WI38 (cell line): Measurements from ENCODE around the gene OSBP2.

Source experiments
- H3K4me3 ChIP-seq: 2 replicates; pipeline ENCODE4 v1.5.1; 2011; ENCODE audit warnings: low read depth, mild to moderate bottlenecking, control low read depth, low read length
- CTCF ChIP-seq: IDR thresholded peaks from 2 replicates; pipeline ENCODE4 v1.5.1; 2012; ENCODE audit warnings: low read depth, mild to moderate bottlenecking, control low read depth, low read length

OSBP2 gene

DNA sequence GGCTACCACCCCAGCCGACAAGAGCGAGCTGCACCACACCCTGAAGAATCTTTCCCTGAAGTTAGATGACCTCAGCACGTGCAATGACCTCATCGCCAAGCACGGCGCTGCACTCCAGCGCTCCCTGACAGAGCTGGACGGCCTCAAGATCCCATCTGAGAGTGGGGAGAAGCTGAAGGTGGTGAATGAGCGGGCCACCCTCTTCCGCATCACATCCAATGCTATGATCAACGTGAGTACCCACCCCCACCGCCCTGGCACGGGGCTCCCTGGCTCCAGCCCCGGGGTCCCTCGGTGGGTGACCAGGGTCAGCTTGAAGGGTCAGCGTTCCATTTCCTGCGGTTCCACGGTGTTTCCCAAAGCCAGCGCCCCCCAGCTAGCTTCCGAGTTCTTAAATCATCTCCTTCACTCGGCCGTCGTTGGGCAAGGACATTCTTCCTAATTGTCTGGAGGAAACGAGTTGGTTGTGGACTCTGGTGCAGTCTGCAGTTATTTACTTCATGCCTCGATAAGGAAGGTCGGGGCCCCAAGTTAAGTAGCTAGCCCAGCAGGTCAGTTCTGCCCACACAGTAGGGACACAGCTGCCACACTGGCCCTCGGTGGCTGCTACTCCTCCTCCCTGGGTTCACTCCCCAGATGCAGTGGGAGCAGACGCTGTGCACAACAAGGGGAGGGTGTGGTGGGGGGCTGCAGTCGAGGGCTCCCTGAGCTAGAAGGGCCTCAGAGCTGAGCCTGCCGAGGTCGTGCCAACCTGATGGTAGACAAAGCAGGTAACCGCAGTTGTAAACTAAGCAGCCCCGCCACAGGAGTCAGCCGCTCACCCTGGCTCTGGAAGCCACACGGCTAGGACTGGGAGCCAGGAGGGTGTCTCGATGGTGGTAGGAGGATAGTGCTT, 176.0 kb downstream of the OSBP2 start:
- TF ChIP-seq CTCF: no peak
- no peak overlapping the region for H3K4me3 ChIP-seq

DNA sequence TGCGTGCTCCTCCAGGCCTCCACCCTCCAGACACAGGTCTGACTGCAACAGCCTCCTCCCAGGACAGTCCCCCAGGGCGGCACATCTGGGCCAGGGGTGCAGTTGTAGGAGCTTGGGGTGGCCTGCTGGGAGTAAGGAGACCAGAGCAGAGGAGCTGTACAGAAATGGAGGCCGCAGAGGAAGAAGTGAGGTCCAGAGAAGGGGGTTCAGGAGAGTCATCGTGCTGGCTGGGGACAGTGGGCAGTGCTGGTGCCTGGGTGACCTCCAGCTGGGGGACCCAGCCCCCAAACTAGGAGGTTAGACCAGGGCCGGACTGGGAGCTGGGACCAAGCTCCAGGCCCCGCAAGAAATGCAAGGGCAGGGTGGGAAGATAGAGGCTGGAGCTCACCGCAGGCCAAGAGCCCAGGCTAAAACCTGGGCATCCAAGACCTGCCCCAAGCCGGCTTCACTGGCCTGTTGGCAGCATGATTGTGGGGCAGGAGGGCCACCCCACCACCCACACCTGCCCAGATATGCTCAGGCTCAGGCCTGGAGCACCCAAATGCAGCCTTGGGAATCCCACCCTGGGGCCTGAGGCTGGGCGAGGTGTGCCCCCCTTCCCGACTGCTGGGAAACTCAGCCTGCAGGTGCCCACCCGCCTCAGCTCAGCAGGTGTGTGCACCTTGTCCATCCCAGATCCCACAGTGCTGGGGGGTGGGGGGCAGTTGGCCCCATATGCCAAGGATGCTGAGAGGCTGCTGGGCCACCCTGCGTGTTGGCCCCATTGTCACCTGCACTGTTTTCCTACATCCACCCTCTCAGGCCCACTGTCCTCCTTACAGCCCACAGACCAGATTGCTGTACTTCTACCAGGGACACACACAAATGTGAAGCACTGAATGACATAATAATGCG, 177.0 kb downstream of the OSBP2 start:
- H3K4me3 ChIP-seq: no peak overlapping the region
- no peak for TF ChIP-seq CTCF

DNA sequence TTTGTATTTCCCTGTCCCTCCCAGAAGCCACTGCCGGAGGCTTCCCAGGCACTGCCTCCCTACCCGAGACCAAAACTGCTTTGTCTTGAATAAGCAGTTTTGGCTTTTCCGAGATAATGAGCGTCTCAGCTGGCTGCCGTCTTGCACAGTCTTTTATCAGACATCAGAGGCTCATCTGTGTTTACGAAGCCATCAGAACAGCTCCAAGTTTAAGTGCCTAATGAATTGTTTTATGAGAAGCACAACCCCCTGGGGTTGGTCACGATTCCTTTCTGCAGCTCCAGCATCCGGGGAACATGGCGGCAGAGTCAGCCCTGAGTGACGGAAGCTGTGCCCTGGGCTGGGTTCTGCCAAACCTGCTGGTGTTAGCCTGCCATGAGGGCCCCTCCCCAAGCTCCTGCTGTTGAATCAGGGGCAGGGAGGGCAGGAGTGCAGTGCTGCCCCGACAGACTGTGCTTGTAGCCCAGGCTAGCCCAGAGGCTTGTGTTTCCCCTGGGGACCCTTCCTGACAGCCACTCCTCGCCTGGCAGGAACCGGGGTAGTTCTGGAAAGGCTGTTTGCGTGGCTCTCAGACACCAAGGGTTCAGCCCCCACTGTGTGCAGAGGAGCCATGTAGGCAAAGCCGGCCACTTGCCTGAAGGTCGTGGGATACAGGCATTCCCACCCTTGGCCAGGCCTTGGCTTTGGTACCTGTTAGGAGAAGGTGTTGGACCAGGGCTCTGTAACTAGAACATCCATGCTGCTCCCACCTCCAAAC, 177.8 kb downstream of the OSBP2 start:
- no peak overlapping the region for H3K4me3 ChIP-seq
- no peak for TF ChIP-seq CTCF

- no peak for TF ChIP-seq CTCF
- H3K4me3 ChIP-seq: no peak overlapping the region
Measured at GRCh38 chr22:30873086-30873650, 178.5 kb downstream of the OSBP2 start.

DNA sequence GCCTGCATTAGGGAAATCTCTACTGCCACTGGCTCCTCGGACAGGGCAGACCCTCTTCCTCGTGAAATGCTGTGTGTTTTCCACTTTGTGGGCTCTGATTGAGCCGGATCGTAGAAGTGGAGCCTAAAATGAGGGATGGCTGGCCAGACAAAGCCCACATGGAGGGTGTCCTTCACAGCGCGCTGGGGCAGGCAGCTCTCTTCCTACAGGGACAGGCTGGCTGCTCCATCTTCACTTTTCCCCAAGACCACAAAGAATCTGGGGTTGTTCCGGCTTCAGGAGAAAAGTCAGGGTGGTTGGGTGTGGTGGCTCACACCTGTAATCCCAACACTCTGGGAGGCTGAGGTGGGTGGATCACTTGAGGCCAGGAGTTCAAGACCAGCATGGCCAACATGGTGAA, 179.0 kb downstream of the OSBP2 start:
- no peak overlapping the region for H3K4me3 ChIP-seq
- no peak for TF ChIP-seq CTCF

- H3K4me3 ChIP-seq: no peak overlapping the region
- TF ChIP-seq CTCF: no peak
Measured at GRCh38 chr22:30874431-30875370, 180.0 kb downstream of the OSBP2 start.
